GM12872 (cell line): ENCODE measurements around the gene UGT1A8.

Experiments used
- TF ChIP-seq, protein P1 (sequence below): IDR thresholded peaks from 3 replicates; pipeline ENCODE4 v1.5.1; 2011; ENCODE audit warnings: low read depth, mild to moderate bottlenecking, low read length, moderate library complexity; ENCODE audit not compliant: insufficient read depth

Gene UGT1A8

DNA sequence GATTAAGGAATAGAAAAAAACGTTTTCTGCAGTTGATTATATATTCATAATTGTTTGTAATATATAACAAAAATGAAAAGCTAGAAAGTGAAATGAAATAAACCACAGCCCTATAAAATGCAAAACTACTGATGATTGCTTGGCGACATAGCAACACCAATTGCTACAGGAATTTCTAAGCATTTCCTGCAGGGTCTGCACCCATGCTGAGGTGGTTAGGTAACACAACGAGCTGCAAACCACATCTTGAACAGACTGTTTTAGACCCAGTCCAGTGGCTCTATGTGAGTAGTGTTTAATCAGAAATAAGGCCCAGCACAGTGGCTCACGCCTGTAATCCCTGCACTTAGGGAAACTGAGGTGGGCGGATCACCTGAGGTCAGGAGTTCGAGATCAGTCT, 37.1 kb downstream of the UGT1A8 start:
- TF ChIP-seq, protein P1, sequence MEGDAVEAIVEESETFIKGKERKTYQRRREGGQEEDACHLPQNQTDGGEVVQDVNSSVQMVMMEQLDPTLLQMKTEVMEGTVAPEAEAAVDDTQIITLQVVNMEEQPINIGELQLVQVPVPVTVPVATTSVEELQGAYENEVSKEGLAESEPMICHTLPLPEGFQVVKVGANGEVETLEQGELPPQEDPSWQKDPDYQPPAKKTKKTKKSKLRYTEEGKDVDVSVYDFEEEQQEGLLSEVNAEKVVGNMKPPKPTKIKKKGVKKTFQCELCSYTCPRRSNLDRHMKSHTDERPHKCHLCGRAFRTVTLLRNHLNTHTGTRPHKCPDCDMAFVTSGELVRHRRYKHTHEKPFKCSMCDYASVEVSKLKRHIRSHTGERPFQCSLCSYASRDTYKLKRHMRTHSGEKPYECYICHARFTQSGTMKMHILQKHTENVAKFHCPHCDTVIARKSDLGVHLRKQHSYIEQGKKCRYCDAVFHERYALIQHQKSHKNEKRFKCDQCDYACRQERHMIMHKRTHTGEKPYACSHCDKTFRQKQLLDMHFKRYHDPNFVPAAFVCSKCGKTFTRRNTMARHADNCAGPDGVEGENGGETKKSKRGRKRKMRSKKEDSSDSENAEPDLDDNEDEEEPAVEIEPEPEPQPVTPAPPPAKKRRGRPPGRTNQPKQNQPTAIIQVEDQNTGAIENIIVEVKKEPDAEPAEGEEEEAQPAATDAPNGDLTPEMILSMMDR = no peak

DNA sequence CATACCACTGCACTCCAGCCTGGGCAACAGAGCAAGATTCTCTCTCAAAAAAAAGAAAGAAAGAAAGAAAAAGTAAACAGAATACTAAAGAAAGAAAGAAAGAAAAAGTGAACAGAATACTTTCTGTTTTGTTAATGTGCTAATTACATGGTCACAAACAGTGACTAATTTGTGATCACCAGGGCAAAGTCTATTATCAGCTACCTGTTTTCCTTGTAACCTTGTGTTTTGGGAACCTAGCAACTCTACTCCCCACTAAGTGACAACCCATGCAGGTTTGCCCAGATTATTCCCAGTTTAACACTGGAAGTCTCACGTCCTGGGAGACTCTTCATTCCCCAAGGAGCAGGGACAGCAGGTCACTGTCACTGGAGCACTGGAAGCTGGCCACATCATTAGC, 37.6 kb downstream of the UGT1A8 start:
- TF ChIP-seq, protein P1 = no peak

DNA sequence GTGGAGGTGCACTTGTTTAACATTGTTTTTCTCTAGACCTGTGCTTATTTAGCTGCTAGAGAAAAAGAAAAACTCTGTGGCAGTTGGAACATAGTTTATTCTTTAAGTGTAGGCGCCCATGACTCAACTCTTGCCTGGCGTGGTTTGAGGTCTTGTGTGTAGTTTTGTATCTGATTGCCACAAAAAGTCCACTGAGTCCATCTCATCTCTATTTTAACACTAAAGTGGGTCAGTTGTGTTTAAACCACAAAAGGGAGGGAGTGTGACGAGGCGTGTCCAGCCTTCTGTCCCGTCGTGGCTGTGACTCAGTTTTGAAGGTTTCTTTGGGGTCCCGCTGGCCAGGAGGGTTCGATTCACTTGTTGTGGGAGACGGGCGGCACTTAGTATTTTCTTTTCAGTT, 39.0 kb downstream of the UGT1A8 start:
- TF ChIP-seq, protein P1 = no peak

DNA sequence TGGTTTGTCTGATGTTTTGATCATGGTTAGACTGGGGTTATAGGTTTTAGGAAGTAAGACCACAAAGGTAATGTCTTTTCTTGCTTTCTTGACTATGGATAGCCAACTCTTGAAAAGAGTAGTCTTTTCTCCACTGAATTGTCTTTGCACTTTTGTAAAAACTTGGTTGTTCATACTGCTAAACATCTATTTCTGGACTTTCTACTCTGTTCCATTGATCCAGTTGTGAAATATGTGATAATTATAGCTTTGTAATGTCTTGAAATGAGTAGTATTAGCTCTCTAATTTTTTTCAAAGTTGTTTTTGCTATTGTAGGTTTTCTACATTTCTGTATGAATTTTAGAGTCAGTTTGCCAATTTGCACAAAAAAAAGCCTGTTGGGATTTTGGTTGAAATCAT, 41.2 kb downstream of the UGT1A8 start:
- TF ChIP-seq, protein P1 = no peak

DNA sequence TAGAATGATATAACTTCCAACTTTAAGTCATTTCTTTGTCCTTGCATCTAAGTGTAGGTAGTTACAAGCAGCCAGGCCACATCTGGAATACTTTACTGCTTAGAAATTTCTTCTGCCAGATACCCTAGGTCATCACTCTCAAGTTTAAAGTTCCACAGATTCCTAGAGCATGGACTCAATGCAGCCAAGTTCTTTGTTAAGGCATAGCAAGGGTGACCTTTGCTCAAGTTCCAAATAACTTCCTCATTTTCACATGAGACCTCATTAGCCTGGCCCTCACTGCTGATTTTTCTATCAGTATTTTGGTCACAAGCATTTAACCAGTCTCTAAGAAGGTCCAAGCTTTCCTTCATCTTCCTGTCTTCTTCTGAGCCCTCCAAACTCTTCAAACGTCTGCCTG, 46.5 kb downstream of the UGT1A8 start:
- TF ChIP-seq, protein P1 = no peak

DNA sequence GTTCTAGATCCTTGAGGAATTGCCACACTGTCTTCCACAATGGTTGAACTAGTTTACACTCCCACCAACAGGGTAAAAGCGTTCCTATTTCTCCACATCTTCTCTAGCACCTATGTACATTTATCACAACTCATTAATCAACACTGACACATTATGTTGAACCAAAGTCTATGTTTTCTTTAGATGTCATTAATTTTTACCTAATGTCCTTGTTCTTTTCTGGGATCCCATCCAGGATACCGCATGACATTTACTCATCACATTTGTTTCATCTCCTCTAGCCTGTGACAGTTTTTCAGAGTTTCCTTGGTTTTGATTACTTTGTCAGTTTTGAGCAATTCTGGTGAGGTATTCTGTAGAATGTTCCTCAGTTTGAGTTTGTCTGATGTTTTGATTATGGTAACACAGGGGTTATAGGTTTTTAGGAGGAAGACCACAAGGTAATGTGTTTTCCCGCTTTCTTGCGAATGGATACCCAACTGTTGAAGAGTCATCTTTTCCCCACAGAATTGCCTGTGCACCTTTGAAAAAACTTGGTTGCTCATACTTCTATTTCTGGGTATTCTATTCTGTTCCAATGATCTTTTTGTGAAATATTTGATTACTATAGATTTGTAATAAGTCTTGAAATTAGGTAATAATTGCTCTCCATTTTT, 51.3 kb downstream of the UGT1A8 start:
- TF ChIP-seq, protein P1 = no peak

DNA sequence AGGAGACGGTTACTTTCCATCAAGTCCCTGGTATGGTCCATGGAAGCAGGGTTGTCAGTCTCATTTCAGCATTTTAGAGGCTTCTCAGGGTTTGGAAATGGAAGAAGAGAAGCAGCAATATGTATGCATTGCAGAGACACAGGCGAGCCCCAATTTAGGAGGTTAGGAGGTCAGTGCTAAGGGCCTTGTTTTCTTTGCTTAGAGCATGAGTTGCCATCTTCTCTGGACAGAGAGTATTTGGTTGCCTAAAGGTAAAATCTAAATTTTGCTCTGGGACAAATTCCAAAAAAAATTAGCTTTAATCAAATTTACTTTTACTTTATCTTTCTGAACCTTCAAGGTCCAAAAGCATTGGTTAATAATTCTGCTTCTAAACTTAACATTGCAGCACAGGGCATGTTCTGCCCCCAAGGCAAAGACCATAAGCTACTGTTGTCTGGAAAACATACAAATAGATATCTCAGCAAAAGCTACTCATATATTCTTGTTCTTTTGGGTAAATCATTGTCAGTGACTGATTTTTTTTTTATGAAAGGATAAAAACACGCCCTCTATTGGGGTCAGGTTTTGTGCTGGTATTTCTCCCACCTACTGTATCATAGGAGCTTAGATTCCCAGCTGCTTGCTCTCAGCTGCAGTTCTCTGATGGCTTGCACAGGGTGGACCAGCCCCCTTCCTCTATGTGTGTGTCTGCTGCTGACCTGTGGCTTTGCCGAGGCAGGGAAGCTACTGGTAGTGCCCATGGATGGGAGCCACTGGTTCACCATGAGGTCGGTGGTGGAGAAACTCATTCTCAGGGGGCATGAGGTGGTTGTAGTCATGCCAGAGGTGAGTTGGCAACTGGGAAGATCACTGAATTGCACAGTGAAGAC, 54.1 kb downstream of the UGT1A8 start, which contains the start of gene UGT1A9:
Gene UGT1A9, plus strand, starts transcription at position 609 of the 872 bp plus-strand sequence. Its CDS starts 37 bp downstream, at position 646.
- TF ChIP-seq, protein P1 = no peak
